Breast epithelium (tissue), 4 donors: ENCODE measurements around the gene ZNF841. TPM values are rescaled to one million over a fixed set of nuclear protein-coding genes. Genes with fewer than 3 reads are reported as not detected.

Experiments
- DNase-seq, 2 donors: peaks; one replicate each; pipeline ENCODE4 v3.0.0-alpha.2; 2019; ENCODE audit warnings: low spot score in 2 of 2
- H3K27ac ChIP-seq, 2 donors: fragments of 200-600 bp; sonication (generic) in 1 of 2; one replicate each; pipeline ENCODE4 v1.5.1; 2016 to 2019; ENCODE audit warnings: mild to moderate bottlenecking in 1 of 2
- H3K27me3 ChIP-seq, 2 donors: fragments of 200-600 bp; sonication (generic) in 1 of 2; one replicate each; pipeline versions ENCODE4 v1.5.1 to v1.6.0; 2017 to 2019; ENCODE audit warnings: control low read depth in 1 of 2, mild to moderate bottlenecking in 1 of 2
- H3K36me3 ChIP-seq: fragments of 200-600 bp; one replicate; pipeline ENCODE4 v1.5.1; 2019
- H3K4me1 ChIP-seq, 2 donors: fragments of 200-600 bp; sonication (generic); one replicate each; pipeline ENCODE4 v1.5.1; 2016 to 2019; ENCODE audit warnings: control low read depth in 1 of 2
- H3K4me3 ChIP-seq, 3 donors: fragments of 200-600 bp; sonication (generic); 1 replicate in 2 of 3; 2 replicates in 1 of 3; pipeline ENCODE4 v1.5.1; 2016 to 2019; ENCODE audit warnings: mild to moderate bottlenecking in 3 of 3, moderate library complexity in 2 of 3
- H3K9me3 ChIP-seq, 2 donors: fragments of 200-600 bp; sonication (generic) in 1 of 2; one replicate each; pipeline ENCODE4 v1.5.1; 2016 to 2019; ENCODE audit warnings: control low read depth in 1 of 2
- CTCF ChIP-seq, 3 donors: fragments of 450-650 bp; IDR thresholded peaks; one replicate each; pipeline ENCODE4 v1.5.1; 2016 to 2017; ENCODE audit warnings: antibody characterized with exemption in 3 of 3, mild to moderate bottlenecking in 3 of 3, moderate library complexity in 3 of 3
- POLR2A ChIP-seq: fragments of 450-650 bp; IDR thresholded peaks from one replicate; pipeline ENCODE4 v1.6.1; 2016; ENCODE audit warnings: antibody characterized with exemption, mild to moderate bottlenecking, moderate library complexity
- POLR2AphosphoS5 ChIP-seq, 3 donors: sonication (generic); formaldehyde crosslinking; IDR thresholded peaks; one replicate each; pipeline ENCODE4 v1.6.1; 2017; ENCODE audit warnings: antibody characterized with exemption in 3 of 3
- intact Hi-C: fragments of 100-400 bp; cut with DNase I; formaldehyde crosslinking; loops from one replicate; pipeline ENCODE4 v1.15.1; 2023; ENCODE audit warnings: low total_unique reads
- total RNA-seq, 3 donors: library from RNA; depleted of rRNA; stranded (reverse); fragments of >200 nt; gene quantifications; one replicate each; pipeline ENCODE4 v1.1.0, GENCODE V29; 2016

ZNF841 gene
- 10 to 100 TPM; 16.0 to 25.9 (median 19.3) TPM for total RNA-seq

- intact Hi-C loops = no loop called here
- Histone ChIP-seq H3K9me3 (peaks cover 36 to 39% of the 10 kb centered on the region in 2 donors), H3K36me3 (no peaks in the 10 kb centered on the region), H3K4me3 (peak within 1 kb of the TSS; percentile 70 to 92 (median 87)), H3K27me3 (no peaks in the 10 kb centered on the region), H3K4me1 (no peaks in the 10 kb centered on the region), H3K27ac (peak within 1 kb of the TSS; percentile 81 to 88)
- TF ChIP-seq CTCF (IDR thresholded peaks at IDR 0.05) (no peak), POLR2AphosphoS5 (IDR thresholded peaks at IDR 0.05) (peak; percentile 50 to 82 (median 67)), POLR2A (peak; percentile 20)
- peak; percentile 92 to 96 for DNase-seq
These were observed at the start of gene ZNF841 for GRCh38 chr19:52095172-52096014. Gene ZNF841, minus strand, starts transcription at chr19:52095765. Its CDS starts 10,964 bp downstream, at chr19:52084801.

GRCh38 chr19:52142001-52142595 is 46.5 kb upstream of the ZNF841 start:
- H3K9me3 ChIP-seq = no peaks in the 10 kb centered on the region

GRCh38 chr19:52141203-52141602 is 45.6 kb upstream of the ZNF841 start:
- DNase-seq = no peak
- Histone ChIP-seq H3K9me3 (no peaks in the 10 kb centered on the region), H3K36me3 (no peaks in the 10 kb centered on the region), H3K27me3 (no peaks in the 10 kb centered on the region), H3K27ac (peak overlapping the region in 1 of 2 donors; percentile 97), H3K4me1 (peaks cover 0 to 4% of the 10 kb centered on the region in 2 donors), H3K4me3 (no peak overlapping the region)
- TF ChIP-seq CTCF (IDR thresholded peaks at IDR 0.05) (no peak), POLR2A (no peak), POLR2AphosphoS5 (IDR thresholded peaks at IDR 0.05) (no peak)
- intact Hi-C loops = loop anchor here (5.0 kb wide), 1 partner anchor 91 kb away; no protein-coding TSS in a partner anchor

More at GRCh38 chr19:52142001-52142595, 46.5 kb upstream of the ZNF841 start:
- intact Hi-C loops = loop anchor here (5.0 kb wide), 1 partner anchor 90 kb away; no protein-coding TSS in a partner anchor
- no peaks in the 10 kb centered on the region for H3K27me3 ChIP-seq
- DNase-seq = no peak
- H3K27ac ChIP-seq = peak overlapping the region in 1 of 2 donors; percentile 45
- H3K4me3 ChIP-seq = no peak overlapping the region
- TF ChIP-seq POLR2A = no peak
- no peak for TF ChIP-seq CTCF (IDR thresholded peaks at IDR 0.05)
- no peak for TF ChIP-seq POLR2AphosphoS5 (IDR thresholded peaks at IDR 0.05)
- H3K36me3 ChIP-seq = no peaks in the 10 kb centered on the region
- H3K4me1 ChIP-seq = peaks cover 0 to 4% of the 10 kb centered on the region in 2 donors

- Histone ChIP-seq H3K27ac (peak overlapping the region; percentile 91 to 97), H3K9me3 (no peaks in the 10 kb centered on the region), H3K27me3 (no peaks in the 10 kb centered on the region), H3K4me3 (peak overlapping the region; percentile 73 to 95 (median 78)), H3K4me1 (peaks cover 0 to 4% of the 10 kb centered on the region in 2 donors), H3K36me3 (no peaks in the 10 kb centered on the region)
- no peak for DNase-seq
- TF ChIP-seq CTCF (IDR thresholded peaks at IDR 0.05) = no peak
- no peak for TF ChIP-seq POLR2AphosphoS5 (IDR thresholded peaks at IDR 0.05)
- TF ChIP-seq POLR2A = no peak
- intact Hi-C loops = loop anchor here (5.0 kb wide), 1 partner anchor 92 kb away; no protein-coding TSS in a partner anchor
These were observed 44.6 kb upstream of the ZNF841 start for GRCh38 chr19:52140032-52140710.
